HCT116 (cell line): Measurements from ENCODE around the gene ICAM4. TPM values are rescaled to one million over a fixed set of nuclear protein-coding genes. Genes with fewer than 3 reads are reported as not detected.

Experiments used
- ATAC-seq: fragments of 200-7000 bp; cut with Tn5 transposase; 2 replicates; pipeline ENCODE4 v1.9.1; 2020; ENCODE audit warnings: mild to moderate bottlenecking, moderate library complexity
- BruUV-seq: library from RNA; stranded (reverse); fragments of 400-500 nt; replicated peaks from 2 replicates; lab custom pipeline; 2021; lab: Mats Ljungman, UMichigan
- CTCF ChIA-PET: fragments of 300-600 bp; sonication (Branson Sonifier 250); formaldehyde crosslinking; loops from one replicate; lab custom pipeline; 2021; ENCODE audit warnings: antibody characterized with exemption; lab: Charles Lee
- POLR2A ChIA-PET: fragments of 300-600, 350-600 bp; sonication (Branson Sonifier 250); formaldehyde crosslinking; loops from one replicate; lab custom pipeline; 2021; ENCODE audit warnings: antibody characterized with exemption; lab: Charles Lee
- RAD21 ChIA-PET, 2 experiments: fragments of 300-600 bp; sonication (Branson Sonifier 250); formaldehyde crosslinking; loops; one replicate each; lab custom pipeline; 2023; ENCODE audit warnings: low total read pairs in 2 of 2; ENCODE audit not compliant: uncharacterized antibody in 2 of 2, unreplicated experiment in 2 of 2, low non-redundant PET in 1 of 2; lab: Charles Lee
- DNase-seq: peaks from one replicate; pipeline ENCODE4 v3.0.0-alpha.2; 2010; ENCODE audit warnings: low read depth, low spot score
- H2AFZ ChIP-seq: fragments of 200-600 bp; shearing (Covaris generic), sonication (generic); 2 replicates; pipeline ENCODE4 v1.6.1; 2017; ENCODE audit warnings: low read depth, mixed run types, mixed read lengths, antibody characterized with exemption, low read length; ENCODE audit not compliant: poor library complexity, severe bottlenecking
- H3K27ac ChIP-seq: 2 replicates; pipeline ENCODE4 v1.5.1; 2012; ENCODE audit warnings: low read depth, low read length
- H3K27me3 ChIP-seq: fragments of 200-600 bp; sonication (generic); 2 replicates; pipeline ENCODE4 v1.6.1; 2016; ENCODE audit warnings: mixed run types, low read length, mixed read lengths; ENCODE audit not compliant: insufficient read depth
- H3K36me3 ChIP-seq, 2 experiments: fragments of 200-500 bp in 1 of 2; fragments of 200-600 bp in 1 of 2; sonication (Bioruptor generic) in 1 of 2; sonication (generic) in 1 of 2; 2 replicates each; pipeline versions ENCODE4 v1.5.1 to v1.6.1; 2014 to 2016; ENCODE audit warnings: low read length in 2 of 2, inconsistent platforms in 1 of 2, mixed read lengths in 1 of 2, mixed run types in 1 of 2; ENCODE audit not compliant: insufficient read depth in 2 of 2, control insufficient read depth in 1 of 2
- H3K4me1 ChIP-seq, 2 experiments: fragments of 200-600 bp in 1 of 2; sonication (generic) in 1 of 2; 2 replicates each; pipeline versions ENCODE4 v1.5.1 to v1.6.1; 2012 to 2017; ENCODE audit warnings: low read length in 2 of 2, inconsistent platforms in 1 of 2, mild to moderate bottlenecking in 1 of 2, mixed read lengths in 1 of 2, mixed run types in 1 of 2, moderate library complexity in 1 of 2; ENCODE audit not compliant: insufficient read depth in 2 of 2, control insufficient read depth in 1 of 2
- H3K4me2 ChIP-seq: fragments of 200-600 bp; sonication (generic); 2 replicates; pipeline ENCODE4 v1.6.1; 2017; ENCODE audit warnings: mixed run types, low read length, mixed read lengths
- H3K4me3 ChIP-seq, 2 experiments: fragments of 200-600 bp in 1 of 2; sonication (generic) in 1 of 2; replicated peaks in 1 of 2; 2 replicates each; pipeline ENCODE4 v1.5.1; 2011 to 2016; ENCODE audit warnings: low read length in 2 of 2, control low read depth in 1 of 2, low read depth in 1 of 2, mild to moderate bottlenecking in 1 of 2, mixed read lengths in 1 of 2, mixed run types in 1 of 2
- H3K79me2 ChIP-seq: fragments of 200-600 bp; sonication (generic); 2 replicates; pipeline ENCODE4 v1.6.1; 2017; ENCODE audit warnings: mild to moderate bottlenecking, mixed run types, low read length, moderate library complexity, mixed read lengths; ENCODE audit not compliant: insufficient read depth
- H3K9ac ChIP-seq: fragments of 200-600 bp; sonication (generic); 2 replicates; pipeline ENCODE4 v1.6.1; 2016; ENCODE audit warnings: low read length, mixed read lengths
- H3K9me2 ChIP-seq: fragments of 200-600 bp; sonication (generic), shearing (Covaris generic); 2 replicates; pipeline ENCODE4 v1.6.1; 2017; ENCODE audit warnings: mixed run types, mild to moderate bottlenecking, moderate library complexity; ENCODE audit not compliant: insufficient read depth
- H3K9me3 ChIP-seq, 2 experiments: fragments of 200-500 bp in 1 of 2; fragments of 200-600 bp in 1 of 2; sonication (Bioruptor generic) in 1 of 2; sonication (generic) in 1 of 2; 2 replicates each; pipeline ENCODE4 v1.6.1; 2014 to 2017; ENCODE audit warnings: low read length in 2 of 2, mixed read lengths in 2 of 2, inconsistent platforms in 1 of 2, low read depth in 1 of 2, mild to moderate bottlenecking in 1 of 2, mixed run types in 1 of 2, moderate library complexity in 1 of 2; ENCODE audit not compliant: control insufficient read depth in 1 of 2, insufficient read depth in 1 of 2
- H4K20me1 ChIP-seq: fragments of 200-600 bp; sonication (generic), shearing (Covaris generic); 2 replicates; pipeline ENCODE4 v1.6.1; 2017; ENCODE audit warnings: mixed run types, mild to moderate bottlenecking, moderate library complexity; ENCODE audit not compliant: insufficient read depth
- CBX3 ChIP-seq: IDR thresholded peaks from 2 replicates; pipeline ENCODE4 v1.6.1; 2012; ENCODE audit warnings: low read depth
- CEBPB ChIP-seq: IDR thresholded peaks from 2 replicates; pipeline ENCODE4 v1.6.1; 2012; ENCODE audit warnings: low read depth
- CTCF ChIP-seq, 3 experiments: fragments of 200-600 bp in 1 of 3; sonication (generic) in 1 of 3; IDR thresholded peaks in 2 of 3; conservative IDR thresholded peaks in 1 of 3; 2 replicates each; pipeline ENCODE4 v1.5.1; 2012 to 2017; ENCODE audit warnings: low read depth in 2 of 3, low read length in 2 of 3, antibody characterized with exemption in 1 of 3, borderline replicate concordance in 1 of 3, control low read depth in 1 of 3, mild to moderate bottlenecking in 1 of 3, mixed read lengths in 1 of 3, mixed run types in 1 of 3, moderate library complexity in 1 of 3; ENCODE audit not compliant: insufficient read depth in 1 of 3
- ELF1 ChIP-seq: IDR thresholded peaks from 2 replicates; pipeline ENCODE4 v1.6.1; 2012; ENCODE audit warnings: low read depth, borderline replicate concordance
- EZH2phosphoT487 ChIP-seq: fragments of 200-600 bp; IDR thresholded peaks from 2 replicates; pipeline ENCODE4 v1.6.1; 2018; ENCODE audit warnings: antibody characterized with exemption, borderline replicate concordance
- MAX ChIP-seq: IDR thresholded peaks from 2 replicates; pipeline ENCODE4 v1.6.1; 2012
- POLR2A ChIP-seq: IDR thresholded peaks from 2 replicates; pipeline ENCODE4 v1.7.0; 2011; ENCODE audit warnings: borderline replicate concordance; ENCODE audit not compliant: insufficient read depth, insufficient read length; ENCODE audit errors: extremely low read depth
- RAD21 ChIP-seq: IDR thresholded peaks from 2 replicates; pipeline ENCODE4 v1.6.1; 2012; ENCODE audit warnings: low read depth, mild to moderate bottlenecking
- REST ChIP-seq: IDR thresholded peaks from 2 replicates; pipeline ENCODE4 v1.6.1; 2012; ENCODE audit warnings: low read depth
- SIN3A ChIP-seq: IDR thresholded peaks from 2 replicates; pipeline ENCODE4 v1.6.1; 2012; ENCODE audit warnings: low read depth
- TCF7L2 ChIP-seq: IDR thresholded peaks from 2 replicates; pipeline ENCODE4 v1.7.0; 2011; ENCODE audit warnings: borderline replicate concordance, inconsistent platforms; ENCODE audit not compliant: insufficient read depth, insufficient read length; ENCODE audit errors: extremely low read depth
- YY1 ChIP-seq: IDR thresholded peaks from 2 replicates; pipeline ENCODE4 v1.6.1; 2011; ENCODE audit warnings: low read length, low read depth, moderate library complexity, mild to moderate bottlenecking; ENCODE audit not compliant: insufficient replicate concordance; ENCODE audit errors: extremely low read depth
- ZBTB33 ChIP-seq: IDR thresholded peaks from 2 replicates; pipeline ENCODE4 v1.6.1; 2011; ENCODE audit warnings: mild to moderate bottlenecking, low read length, moderate library complexity; ENCODE audit not compliant: insufficient replicate concordance; ENCODE audit errors: extremely low read depth
- ZNF274 ChIP-seq: fragments of 200-500 bp; sonication (Bioruptor generic); IDR thresholded peaks from 2 replicates; pipeline ENCODE4 v1.6.1; 2014; ENCODE audit warnings: mild to moderate bottlenecking, low read depth, low read length, inconsistent platforms
- intact Hi-C: fragments of 100-400 bp; cut with micrococcal nuclease; formaldehyde crosslinking; loops from 2 replicates; pipeline ENCODE4 v1.10.0; 2022
- total RNA-seq: library from RNA; stranded (reverse); gene quantifications from one replicate; pipeline ENCODE4 v1.2.1, GENCODE V29; 2021; ENCODE audit not compliant: unreplicated experiment

ICAM4 gene
- total RNA-seq, 1 experiment from 2014 or later = not detected

GRCh38 chr19:10321417-10321797, 34.7 kb downstream of the ICAM4 start:
- ChIA-PET POLR2A (no interaction called here), CTCF (no interaction called here), RAD21 (no interaction called here)
- Histone ChIP-seq H3K36me3 (peaks cover 20 to 30% of the 10 kb centered on the region in 2 experiments; a peak in 3 of 4 replicates), H2AFZ (no peak overlapping the region), H3K4me1 (peaks cover 0 to 4% of the 10 kb centered on the region in 2 experiments; a peak in 2 of 4 replicates), H3K9me2 (no peaks in the 10 kb centered on the region), H3K4me3 (no peak overlapping the region), H3K9ac (no peak overlapping the region), H4K20me1 (no peaks in the 10 kb centered on the region), H3K4me2 (no peak overlapping the region), H3K9me3 (no peaks in the 10 kb centered on the region), H3K27me3 (no peaks in the 10 kb centered on the region), H3K27ac (no peak overlapping the region), H3K79me2 (no peaks in the 10 kb centered on the region; the same call in 1 of the 2 replicates)
- ATAC-seq (no peak), DNase-seq (no peak)
- intact Hi-C loops = no loop called here
- TF ChIP-seq MAX (no peak), RAD21 (no peak), CBX3 (no peak), REST (no peak), CEBPB (no peak), ZBTB33 (no peak), YY1 (no peak), CTCF (IDR thresholded peaks at IDR 0.05 in 2 of 3, conservative IDR thresholded peaks at IDR 0.05 in 1 of 3; ENCODE audit: borderline replicate concordance in 1 of 3, insufficient read depth in 1 of 3, low read depth in 2 of 3, low read length in 2 of 3) (no peak), SIN3A (no peak), ZNF274 (no peak), EZH2phosphoT487 (no peak), ELF1 (no peak), TCF7L2 (no peak), POLR2A (no peak)
- BruUV-seq = no TSS peak
